Measurements from ENCODE around the gene DYNC1I1. TPM values are rescaled to one million over a fixed set of nuclear protein-coding genes. Genes with fewer than 3 reads are reported as not detected.

DYNC1I1 gene
- total RNA-seq, 1 experiment from 2014 or later, result 1.4 TPM

DNA sequence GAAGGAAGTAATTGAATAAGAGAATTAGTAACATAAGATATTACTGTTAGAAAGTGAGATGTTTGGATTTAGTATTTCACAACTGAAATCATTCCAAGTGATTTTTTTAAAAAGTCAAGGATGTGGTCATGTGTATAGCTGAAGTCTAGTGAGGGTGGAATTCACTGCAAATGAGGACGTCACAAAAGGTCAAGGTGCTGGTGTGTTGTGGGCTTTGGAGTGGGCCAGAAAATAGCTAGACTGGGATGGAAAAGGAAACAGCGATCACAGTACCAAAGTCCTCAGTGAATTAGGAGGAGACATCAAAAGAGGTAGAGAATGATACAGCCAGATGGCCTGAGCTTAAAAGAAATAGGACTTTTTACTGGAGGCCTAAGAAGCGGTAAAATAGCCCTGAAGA lies 272.8 kb downstream of the DYNC1I1 start:
- Histone ChIP-seq H3K36me3 (replicated peaks; ENCODE audit: control insufficient read depth, insufficient read depth, low read length) (no peaks in the 10 kb centered on the region), H3K4me3 (ENCODE audit: insufficient read depth, low read depth, low read length) (no peak overlapping the region), H3K27me3 (ENCODE audit: control insufficient read depth, insufficient read depth, low read length) (no peaks in the 10 kb centered on the region)
- no peak for DNase-seq

DNA sequence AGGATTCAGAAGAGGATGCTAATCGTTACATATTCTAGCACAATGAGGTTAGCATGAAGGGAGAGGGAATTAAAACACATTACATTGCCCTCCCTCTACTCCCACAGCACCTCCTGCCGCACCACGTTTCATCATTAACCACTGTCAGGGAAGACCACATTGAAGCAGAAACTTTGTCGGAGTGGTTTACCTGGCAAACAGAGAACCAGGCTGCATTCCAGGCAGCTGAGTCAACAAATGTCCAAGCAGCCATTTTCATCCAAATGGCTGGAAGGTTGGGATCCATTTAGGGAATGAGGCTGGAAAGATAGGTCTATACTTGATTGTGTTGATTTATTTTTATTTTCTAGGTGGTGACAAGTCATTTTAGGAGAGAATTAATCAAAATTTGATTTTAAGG lies 273.6 kb downstream of the DYNC1I1 start:
- Histone ChIP-seq H3K27me3 (ENCODE audit: control insufficient read depth, insufficient read depth, low read length) (no peaks in the 10 kb centered on the region), H3K36me3 (replicated peaks; ENCODE audit: control insufficient read depth, insufficient read depth, low read length) (no peaks in the 10 kb centered on the region), H3K4me3 (ENCODE audit: insufficient read depth, low read depth, low read length) (no peak overlapping the region)
- no peak for DNase-seq

DNA sequence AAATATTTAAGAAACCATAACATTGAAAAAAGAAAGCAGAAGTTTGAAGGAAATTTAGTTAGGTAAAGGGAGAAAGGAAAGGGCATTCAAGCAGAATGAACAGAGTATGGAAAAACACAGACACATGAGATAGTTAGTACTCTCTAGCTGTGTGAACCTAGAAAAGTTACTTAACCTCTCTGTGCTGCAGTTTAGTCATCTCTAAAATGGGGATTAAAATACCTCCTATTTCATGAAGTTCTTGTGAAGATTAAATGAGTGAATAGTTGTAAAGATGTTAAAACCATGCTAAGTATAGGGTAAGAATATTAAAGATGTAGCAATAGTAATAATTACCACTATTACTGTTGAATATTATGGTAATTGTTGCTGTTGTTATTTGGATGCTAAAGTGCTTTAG lies 279.9 kb downstream of the DYNC1I1 start:
- H3K4me3 ChIP-seq (ENCODE audit: insufficient read depth, low read depth, low read length), result no peak overlapping the region
- no peaks in the 10 kb centered on the region for H3K36me3 ChIP-seq (replicated peaks; ENCODE audit: control insufficient read depth, insufficient read depth, low read length)
- H3K27me3 ChIP-seq (ENCODE audit: control insufficient read depth, insufficient read depth, low read length), result no peaks in the 10 kb centered on the region
- no peak for DNase-seq

DNA sequence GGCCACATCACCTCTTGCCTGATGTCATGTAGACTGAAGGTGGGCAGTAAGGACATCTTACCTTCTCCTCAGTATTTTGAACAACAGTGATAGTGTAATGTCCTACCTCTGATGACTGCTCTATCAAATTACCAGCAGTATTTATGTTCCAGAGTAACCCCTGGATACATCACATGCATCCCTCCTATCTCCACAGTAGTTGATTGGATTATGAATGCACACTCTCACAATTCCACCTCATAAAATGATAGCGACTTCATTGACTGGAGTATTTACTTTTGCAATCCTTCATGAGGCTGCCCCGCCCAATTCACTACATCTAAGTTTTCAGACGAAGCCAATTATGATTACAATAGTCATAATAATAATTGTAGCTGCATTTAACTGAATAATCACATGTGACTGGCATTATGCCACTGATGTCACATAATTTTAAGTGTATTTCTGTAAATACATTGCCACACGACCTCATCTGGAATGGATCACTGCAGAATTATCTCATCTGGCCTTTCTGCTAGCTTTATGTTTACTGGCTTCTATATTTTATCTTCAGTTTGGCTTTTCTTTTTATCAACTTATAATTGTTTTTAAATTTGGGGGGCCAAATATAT lies 280.6 kb downstream of the DYNC1I1 start:
- Histone ChIP-seq H3K4me3 (ENCODE audit: insufficient read depth, low read depth, low read length) (no peak overlapping the region), H3K36me3 (replicated peaks; ENCODE audit: control insufficient read depth, insufficient read depth, low read length) (no peaks in the 10 kb centered on the region), H3K27me3 (ENCODE audit: control insufficient read depth, insufficient read depth, low read length) (no peaks in the 10 kb centered on the region)
- DNase-seq, result no peak

DNA sequence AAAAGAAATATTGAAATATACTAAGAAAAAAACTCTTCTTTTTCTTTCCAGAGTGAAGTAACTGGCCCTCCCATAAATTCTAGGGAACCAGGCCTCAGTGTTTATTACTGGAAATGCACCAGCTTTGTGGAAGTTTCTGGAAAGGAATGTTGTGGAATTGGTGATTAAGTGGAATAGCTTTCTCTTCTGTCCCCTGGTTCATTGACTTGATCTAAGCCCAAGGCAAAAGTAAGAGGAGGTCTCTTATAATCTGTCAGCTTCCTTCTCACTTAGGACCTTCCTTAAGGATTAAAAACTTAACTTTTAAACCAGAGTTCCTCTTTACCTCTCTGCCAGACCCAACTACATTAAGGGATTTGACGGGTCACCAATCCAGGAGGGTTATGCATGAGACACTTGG lies 283.4 kb downstream of the DYNC1I1 start:
- Histone ChIP-seq H3K4me3 (ENCODE audit: insufficient read depth, low read depth, low read length) (no peak overlapping the region), H3K36me3 (replicated peaks; ENCODE audit: control insufficient read depth, insufficient read depth, low read length) (no peaks in the 10 kb centered on the region), H3K27me3 (ENCODE audit: control insufficient read depth, insufficient read depth, low read length) (no peaks in the 10 kb centered on the region)
- no peak for DNase-seq

DNA sequence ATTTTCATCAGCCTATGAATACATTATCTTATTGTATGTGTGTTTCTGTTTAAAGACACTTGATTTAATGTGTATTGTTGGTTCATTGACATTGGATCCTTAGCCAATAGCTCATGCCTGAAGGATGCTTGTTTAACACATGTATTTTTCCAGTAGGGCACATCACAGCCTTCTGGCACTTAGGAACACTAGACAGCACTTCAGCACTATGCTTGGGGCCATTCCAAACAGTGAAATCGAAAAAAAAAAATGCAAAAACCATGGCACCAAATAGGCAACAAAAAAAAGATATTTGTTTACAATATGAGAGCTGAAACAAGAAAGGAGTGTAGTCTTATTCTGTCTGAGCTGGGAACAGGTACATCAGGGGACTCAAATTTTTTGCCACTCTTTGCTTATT lies 286.7 kb downstream of the DYNC1I1 start:
- Histone ChIP-seq H3K27me3 (ENCODE audit: control insufficient read depth, insufficient read depth, low read length) (no peaks in the 10 kb centered on the region), H3K36me3 (replicated peaks; ENCODE audit: control insufficient read depth, insufficient read depth, low read length) (no peaks in the 10 kb centered on the region), H3K4me3 (ENCODE audit: insufficient read depth, low read depth, low read length) (no peak overlapping the region)
- no peak for DNase-seq

DNA sequence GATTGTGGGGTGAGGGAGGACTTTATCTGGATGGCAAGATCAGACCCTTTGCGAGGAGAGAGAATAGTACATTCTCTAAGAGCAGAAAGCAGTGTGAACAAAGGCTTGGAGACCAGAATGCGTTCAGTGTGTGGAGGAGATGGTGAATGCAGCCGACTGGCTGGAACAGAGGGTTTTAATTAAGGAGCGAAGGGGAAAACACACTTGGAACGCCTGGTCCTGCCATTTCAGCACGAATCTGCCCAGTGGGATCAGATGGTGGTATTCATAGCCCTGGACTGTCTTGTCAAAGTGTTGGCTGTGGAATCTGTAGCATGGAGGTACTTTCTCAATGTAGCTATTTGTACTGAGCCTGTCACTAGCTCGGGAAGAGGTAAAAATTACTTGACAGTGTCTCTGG lies 288.7 kb downstream of the DYNC1I1 start:
- Histone ChIP-seq H3K27me3 (ENCODE audit: control insufficient read depth, insufficient read depth, low read length) (no peaks in the 10 kb centered on the region), H3K36me3 (replicated peaks; ENCODE audit: control insufficient read depth, insufficient read depth, low read length) (no peaks in the 10 kb centered on the region), H3K4me3 (ENCODE audit: insufficient read depth, low read depth, low read length) (no peak overlapping the region)
- no peak for DNase-seq

DNA sequence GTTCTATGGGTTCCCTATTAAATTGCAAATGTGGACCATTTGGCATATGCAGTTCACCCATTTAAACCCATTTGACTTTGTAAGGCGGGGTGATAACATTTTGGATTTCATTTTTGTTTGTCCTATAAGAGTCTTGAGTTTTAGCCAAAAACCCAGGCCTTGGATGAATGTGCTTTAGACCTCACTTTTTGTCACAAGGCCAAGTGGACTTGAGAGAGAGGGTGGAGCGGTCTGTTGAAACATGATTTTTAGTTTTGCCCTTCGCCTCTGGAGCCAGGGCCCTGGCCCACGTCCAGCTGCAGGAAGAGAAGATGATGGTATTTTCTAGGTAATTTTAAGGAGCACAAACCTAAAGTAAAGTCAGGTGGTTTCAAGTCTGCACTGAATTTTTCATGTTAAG lies 289.5 kb downstream of the DYNC1I1 start:
- DNase-seq, result no peak
- Histone ChIP-seq H3K36me3 (replicated peaks; ENCODE audit: control insufficient read depth, insufficient read depth, low read length) (no peaks in the 10 kb centered on the region), H3K27me3 (ENCODE audit: control insufficient read depth, insufficient read depth, low read length) (no peaks in the 10 kb centered on the region), H3K4me3 (ENCODE audit: insufficient read depth, low read depth, low read length) (no peak overlapping the region)

DNA sequence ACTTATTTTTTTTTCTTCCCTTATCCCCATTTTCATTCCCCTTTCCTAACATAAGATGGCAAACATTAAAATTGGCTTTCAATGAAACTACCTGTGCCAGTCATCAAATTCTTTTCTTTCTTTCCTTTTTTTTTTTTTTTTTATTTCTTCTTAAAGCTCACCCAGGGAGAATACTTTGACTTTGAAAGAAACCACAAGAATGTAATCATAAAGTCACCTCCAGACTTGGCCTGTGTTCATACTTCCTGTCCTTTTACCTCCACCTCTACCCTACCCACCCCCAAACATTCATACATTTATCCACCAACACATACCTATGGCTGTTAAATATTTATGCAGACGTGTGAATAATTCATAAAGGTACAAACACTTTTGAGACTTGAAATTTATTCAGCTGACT lies 295.0 kb downstream of the DYNC1I1 start:
- no peaks in the 10 kb centered on the region for H3K36me3 ChIP-seq (replicated peaks; ENCODE audit: control insufficient read depth, insufficient read depth, low read length)
- no peak for DNase-seq
- no peak overlapping the region for H3K4me3 ChIP-seq (ENCODE audit: insufficient read depth, low read depth, low read length)
- H3K27me3 ChIP-seq (ENCODE audit: control insufficient read depth, insufficient read depth, low read length), result no peaks in the 10 kb centered on the region

DNA sequence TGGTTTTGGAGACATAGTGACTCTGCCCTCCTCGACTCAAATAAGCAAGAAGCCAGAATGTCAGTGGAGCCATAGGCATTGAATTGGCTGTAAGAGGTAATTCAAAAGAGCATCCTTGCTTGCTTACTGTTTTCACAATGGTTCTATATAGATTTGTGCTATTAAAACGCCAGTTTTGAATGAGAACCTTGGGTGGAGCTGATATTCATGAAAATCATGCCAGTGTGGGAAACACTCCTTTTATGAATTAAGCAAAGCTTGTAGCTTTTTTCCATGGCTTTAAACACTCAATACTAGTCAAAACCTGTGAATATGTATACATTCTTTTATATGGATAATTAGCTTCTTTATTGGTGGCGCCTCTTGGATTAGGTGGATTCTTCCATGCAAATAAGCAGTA lies 297.0 kb downstream of the DYNC1I1 start:
- Histone ChIP-seq H3K36me3 (replicated peaks; ENCODE audit: control insufficient read depth, insufficient read depth, low read length) (no peaks in the 10 kb centered on the region), H3K4me3 (ENCODE audit: insufficient read depth, low read depth, low read length) (no peak overlapping the region), H3K27me3 (ENCODE audit: control insufficient read depth, insufficient read depth, low read length) (no peaks in the 10 kb centered on the region)
- no peak for DNase-seq

DNA sequence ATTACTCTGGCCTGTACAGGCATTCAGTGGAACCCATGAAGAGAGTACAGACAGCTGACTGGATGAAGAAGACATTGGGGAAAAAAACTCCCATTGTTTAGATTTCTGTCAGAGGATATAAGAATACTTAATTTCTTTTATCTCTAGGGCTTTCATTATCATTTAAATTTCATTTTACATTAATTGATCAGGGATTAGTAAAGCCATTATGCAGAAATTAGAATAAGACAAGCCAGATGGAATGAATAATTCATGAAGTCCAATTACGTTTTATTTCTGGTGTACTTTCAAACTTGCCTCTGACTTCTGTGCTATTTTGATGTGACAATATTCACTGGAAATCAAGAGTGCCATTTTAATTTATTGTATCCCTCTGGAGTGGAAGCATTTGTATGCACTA lies 302.5 kb downstream of the DYNC1I1 start:
- DNase-seq, result no peak
- Histone ChIP-seq H3K27me3 (ENCODE audit: control insufficient read depth, insufficient read depth, low read length) (peaks cover 12% of the 10 kb centered on the region), H3K4me3 (ENCODE audit: insufficient read depth, low read depth, low read length) (no peak overlapping the region), H3K36me3 (replicated peaks; ENCODE audit: control insufficient read depth, insufficient read depth, low read length) (no peaks in the 10 kb centered on the region)

DNA sequence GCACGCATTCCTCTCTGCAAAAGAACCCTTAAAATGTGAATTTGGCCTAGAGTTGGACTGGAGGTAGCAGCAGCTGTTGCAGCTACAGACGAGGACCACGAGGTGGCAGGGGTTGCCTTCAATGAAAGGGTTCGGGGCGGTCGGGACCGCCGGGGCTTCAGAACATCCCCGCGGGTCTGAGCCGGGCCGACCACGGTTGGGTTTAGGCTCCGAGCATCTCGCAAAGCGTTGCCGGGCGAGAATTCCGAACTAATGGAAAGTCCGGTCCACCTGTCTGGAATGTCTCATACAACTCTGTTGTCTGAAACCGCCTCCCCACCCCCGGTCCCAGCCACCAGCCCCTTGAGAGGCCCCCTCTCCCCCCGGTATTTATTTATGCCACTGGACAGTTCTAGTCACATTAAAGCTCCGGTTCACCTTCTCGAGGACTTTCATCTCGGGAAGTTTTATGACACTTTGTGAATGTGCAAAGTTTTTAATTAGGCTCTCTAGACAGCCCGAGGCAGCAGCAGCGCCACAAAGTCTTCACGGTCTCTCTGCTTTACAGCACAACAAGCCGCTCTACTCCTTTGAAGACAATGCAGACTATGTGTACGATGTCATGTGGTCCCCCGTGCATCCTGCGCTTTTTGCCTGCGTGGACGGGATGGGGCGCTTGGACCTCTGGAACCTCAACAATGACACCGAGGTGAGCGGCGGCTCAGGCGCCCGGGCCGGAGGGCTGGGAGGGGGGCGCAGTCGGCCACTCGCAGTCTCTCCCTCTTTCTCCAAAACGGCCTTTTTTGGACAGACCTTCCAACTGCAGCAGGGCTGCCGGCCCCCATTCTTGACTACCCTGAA lies 303.4 kb downstream of the DYNC1I1 start:
- peaks cover 12% of the 10 kb centered on the region for H3K27me3 ChIP-seq (ENCODE audit: control insufficient read depth, insufficient read depth, low read length)
- no peaks in the 10 kb centered on the region for H3K36me3 ChIP-seq (replicated peaks; ENCODE audit: control insufficient read depth, insufficient read depth, low read length)
- DNase-seq, result peak; percentile 85
- H3K4me3 ChIP-seq (ENCODE audit: insufficient read depth, low read depth, low read length), result peak overlapping the region; percentile 40

DNA sequence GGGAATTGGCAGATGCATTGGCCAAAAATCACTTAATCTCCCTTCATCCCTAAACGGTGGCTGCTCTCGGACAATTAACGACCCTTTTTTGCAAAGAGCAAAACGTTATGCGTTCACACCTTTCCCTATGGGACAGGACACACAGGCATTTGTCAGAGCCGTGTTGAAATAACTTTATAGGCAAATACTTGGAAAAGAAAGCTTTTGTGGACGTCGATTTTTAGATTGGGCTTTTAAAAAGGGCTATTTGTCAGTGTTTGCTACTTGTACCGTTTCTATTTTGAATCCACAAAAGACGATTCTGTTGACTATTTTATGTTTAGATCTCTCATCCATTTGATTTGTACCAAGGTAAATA lies 304.0 kb downstream of the DYNC1I1 start:
- Histone ChIP-seq H3K27me3 (ENCODE audit: control insufficient read depth, insufficient read depth, low read length) (peaks cover 12% of the 10 kb centered on the region), H3K36me3 (replicated peaks; ENCODE audit: control insufficient read depth, insufficient read depth, low read length) (no peaks in the 10 kb centered on the region), H3K4me3 (ENCODE audit: insufficient read depth, low read depth, low read length) (peak overlapping the region; percentile 40; the same call in 1 of the 2 replicates)
- DNase-seq, result no peak

DNA sequence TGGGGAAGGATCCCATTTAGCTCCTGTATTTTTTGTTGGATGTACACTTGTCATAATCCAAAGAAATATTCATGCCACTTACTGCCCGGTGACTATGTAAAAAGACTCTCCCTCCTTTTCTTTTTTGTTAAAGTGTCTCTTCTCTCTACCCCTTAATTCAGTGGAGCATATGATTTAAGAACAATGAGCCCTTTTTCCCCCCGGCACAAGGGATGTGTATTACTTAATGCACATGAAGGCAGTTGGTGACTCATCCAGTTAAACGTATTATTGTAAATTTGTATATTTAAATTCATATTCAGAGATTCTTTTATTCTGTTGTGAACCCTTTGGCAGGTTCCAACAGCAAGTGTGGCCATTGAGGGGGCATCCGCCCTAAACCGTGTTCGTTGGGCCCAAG lies 307.7 kb downstream of the DYNC1I1 start:
- Histone ChIP-seq H3K27me3 (ENCODE audit: control insufficient read depth, insufficient read depth, low read length) (peaks cover 12% of the 10 kb centered on the region), H3K36me3 (replicated peaks; ENCODE audit: control insufficient read depth, insufficient read depth, low read length) (no peaks in the 10 kb centered on the region)
- no peak for DNase-seq

DNA sequence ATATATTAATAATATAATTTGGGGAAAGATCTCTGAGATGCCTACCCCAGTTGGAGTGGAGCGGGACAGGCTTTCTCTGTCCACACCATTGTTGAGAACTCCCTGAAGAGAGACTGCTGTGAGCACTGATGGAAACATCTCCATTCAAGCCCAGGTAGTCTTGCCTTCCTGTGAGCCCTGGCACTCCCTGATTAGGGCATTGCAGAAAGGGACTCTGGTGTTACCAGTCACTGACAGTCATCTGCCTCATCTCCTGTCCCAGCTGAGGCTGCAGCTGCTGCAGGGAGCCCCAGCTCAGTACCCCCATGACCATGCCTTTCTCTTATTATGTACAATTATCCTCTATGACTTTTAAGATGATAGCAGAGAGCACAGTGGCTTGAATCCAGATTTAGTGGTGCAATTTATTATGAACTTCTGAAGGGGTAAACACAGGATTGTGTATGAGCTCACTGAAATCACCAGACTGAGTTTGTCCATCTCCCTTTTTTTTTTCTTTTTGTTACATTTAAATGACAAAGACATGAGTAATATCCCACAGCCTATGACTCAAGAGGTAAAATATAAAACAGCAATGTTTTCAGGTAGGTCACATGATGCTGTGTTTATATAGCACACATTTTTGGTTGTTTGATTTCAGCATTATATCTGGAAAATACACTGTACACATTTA lies 312.7 kb downstream of the DYNC1I1 start:
- no peaks in the 10 kb centered on the region for H3K27me3 ChIP-seq (ENCODE audit: control insufficient read depth, insufficient read depth, low read length)
- no peaks in the 10 kb centered on the region for H3K36me3 ChIP-seq (replicated peaks; ENCODE audit: control insufficient read depth, insufficient read depth, low read length)
- no peak for DNase-seq
- no peak overlapping the region for H3K4me3 ChIP-seq (ENCODE audit: insufficient read depth, low read depth, low read length)

More for the DNA sequence above, 307.7 kb downstream of the DYNC1I1 start:
- no peak overlapping the region for H3K4me3 ChIP-seq (ENCODE audit: insufficient read depth, low read depth, low read length)
